CD4-positive, alpha-beta T cell (primary cell): ENCODE measurements around the gene EVA1B. TPM values are rescaled to one million over a fixed set of nuclear protein-coding genes. Genes with fewer than 3 reads are reported as not detected.
A peak's percentile ranks its signal among the peaks of the same experiment; 100 is the strongest.

Source experiments
- ATAC-seq: fragments of 200-7000 bp; cut with Tn5 transposase; one replicate; pipeline ENCODE4 v1.10.0; 2022; ENCODE audit warnings: mild to moderate bottlenecking; ENCODE audit not compliant: poor library complexity
- CTCF ChIA-PET: fragments of 350-600 bp; sonication (Branson Sonifier 250); formaldehyde crosslinking; loops from one replicate; lab custom pipeline; 2021; ENCODE audit warnings: antibody characterized with exemption, inconsistent platforms; lab: Charles Lee
- POLR2A ChIA-PET: fragments of 350-600 bp; sonication (Branson Sonifier 250); formaldehyde crosslinking; loops from one replicate; lab custom pipeline; 2021; ENCODE audit warnings: antibody characterized with exemption, inconsistent platforms; lab: Charles Lee
- DNase-seq, 14 experiments: peaks; one replicate each; pipeline ENCODE4 v3.0.0-alpha.2; 2013 to 2020; ENCODE audit warnings: mixed read lengths in 2 of 14
- H3K27ac ChIP-seq, 2 donors: one replicate each; pipeline versions ENCODE4 v1.5.1 to v1.7.0; 2013; ENCODE audit warnings: low read length in 2 of 2, low read depth in 1 of 2, mild to moderate bottlenecking in 1 of 2
- H3K27me3 ChIP-seq, 2 experiments: 1 replicate in 1 of 2; 2 replicates in 1 of 2; pipeline versions ENCODE4 v1.6.1 to v1.7.0; 2013; ENCODE audit warnings: low read length in 2 of 2, control low read depth in 1 of 2, mild to moderate bottlenecking in 1 of 2, moderate library complexity in 1 of 2; ENCODE audit not compliant: insufficient read depth in 2 of 2, control insufficient read depth in 1 of 2
- H3K36me3 ChIP-seq: one replicate; pipeline ENCODE4 v1.6.1; 2013; ENCODE audit warnings: low read length, control low read depth; ENCODE audit not compliant: insufficient read depth
- H3K4me1 ChIP-seq: one replicate; pipeline ENCODE4 v1.6.1; 2013; ENCODE audit warnings: low read length, control low read depth; ENCODE audit not compliant: insufficient read depth
- H3K4me3 ChIP-seq: one replicate; pipeline ENCODE4 v1.5.1; 2013; ENCODE audit warnings: mild to moderate bottlenecking, low read length, moderate library complexity
- H3K9me3 ChIP-seq, 2 experiments: 1 replicate in 1 of 2; 2 replicates in 1 of 2; pipeline versions ENCODE4 v1.6.1 to v1.7.0; 2013; ENCODE audit warnings: low read length in 2 of 2, mild to moderate bottlenecking in 2 of 2, control low read depth in 1 of 2, moderate library complexity in 1 of 2; ENCODE audit not compliant: control insufficient read depth in 1 of 2, insufficient read depth in 1 of 2
- H3K27ac Mint-ChIP-seq: one replicate; pipeline ENCODE4 v1.8.0; 2020; ENCODE audit warnings: mixed read lengths
- H3K27me3 Mint-ChIP-seq: one replicate; pipeline ENCODE4 v1.8.0; 2021; ENCODE audit warnings: mixed read lengths
- H3K36me3 Mint-ChIP-seq: one replicate; pipeline ENCODE4 v1.8.0; 2021; ENCODE audit warnings: low read depth, mixed read lengths
- H3K4me1 Mint-ChIP-seq: one replicate; pipeline ENCODE4 v1.8.0; 2021; ENCODE audit warnings: low read depth, mixed read lengths
- H3K4me3 Mint-ChIP-seq: one replicate; pipeline ENCODE4 v1.8.0; 2020; ENCODE audit warnings: mild to moderate bottlenecking, mixed read lengths
- H3K9me3 Mint-ChIP-seq: one replicate; pipeline ENCODE4 v1.8.0; 2020; ENCODE audit warnings: mixed read lengths
- CTCF ChIP-seq: fragments of 200-600 bp; IDR thresholded peaks from one replicate; pipeline ENCODE4 v1.8.0; 2022; ENCODE audit warnings: antibody characterized with exemption, mild to moderate bottlenecking
- intact Hi-C, 2 experiments: fragments of 100-400 bp; cut with DNase I in 1 of 2; cut with micrococcal nuclease in 1 of 2; formaldehyde crosslinking; loops; one replicate each; pipeline versions ENCODE4 v1.15.1 to v1.9.0; 2023 to 2025; cut with DNase I, micrococcal nuclease
- total RNA-seq, 174 experiments: library from RNA in 2 of 174; stranded (reverse) in 2 of 174; gene quantifications; one replicate each; pipeline ENCODE4 v1.2.3 and lab custom pipeline; 2021 to 2026

EVA1B gene
- total RNA-seq, 2 experiments from 2014 or later: 1.5 to 1.8 TPM

GRCh38 chr1:36349241-36349671 is 25.8 kb upstream of the EVA1B start:
- Histone ChIP-seq H3K36me3 (peaks cover 71% of the 10 kb centered on the region), H3K9me3 (no peaks in the 10 kb centered on the region), H3K27ac (no peak overlapping the region), H3K4me3 (no peak overlapping the region), H3K4me1 (peaks cover 23% of the 10 kb centered on the region), H3K27me3 (no peaks in the 10 kb centered on the region)
- H3K4me3 Mint-ChIP-seq: no peak overlapping the region
- DNase-seq (peak in 2 of 14 experiments; percentile 39 to 43), ATAC-seq (no peak)
- no peaks in the 10 kb centered on the region for H3K9me3 Mint-ChIP-seq
- intact Hi-C loops: no loop called here
- peaks cover 26% of the 10 kb centered on the region for H3K4me1 Mint-ChIP-seq
- H3K27ac Mint-ChIP-seq: no peak overlapping the region
- H3K36me3 Mint-ChIP-seq: peaks cover 71% of the 10 kb centered on the region
- TF ChIP-seq CTCF: no peak
- CTCF ChIA-PET: no interaction called here
- POLR2A ChIA-PET: interaction anchor here (0.6 to 7.0 kb wide), 4 partner anchors 11 to 379 kb away, joined by 3 to 73 read pairs (median 12); partner anchors contain the start of gene STK40
- no peaks in the 10 kb centered on the region for H3K27me3 Mint-ChIP-seq

- Histone ChIP-seq H3K9me3 (no peaks in the 10 kb centered on the region), H3K27ac (no peak overlapping the region), H3K36me3 (peaks cover 72% of the 10 kb centered on the region), H3K4me1 (peaks cover 36% of the 10 kb centered on the region), H3K27me3 (no peaks in the 10 kb centered on the region), H3K4me3 (no peak overlapping the region)
- ChIA-PET CTCF (no interaction called here), POLR2A (interaction anchor here (0.6 kb wide), 1 partner anchor 21 kb away, joined by 3 read pairs; no protein-coding TSS in a partner anchor)
- Mint-ChIP-seq H3K4me1 (peaks cover 24% of the 10 kb centered on the region), H3K27me3 (no peaks in the 10 kb centered on the region), H3K36me3 (peaks cover 67% of the 10 kb centered on the region), H3K4me3 (no peak overlapping the region), H3K27ac (no peak overlapping the region), H3K9me3 (no peaks in the 10 kb centered on the region)
- no peak for TF ChIP-seq CTCF
- intact Hi-C loops: no loop called here
- DNase-seq (no peak), ATAC-seq (no peak)
These were observed 23.4 kb upstream of the EVA1B start for GRCh38 chr1:36346741-36347370.

- peaks cover 68% of the 10 kb centered on the region for H3K36me3 Mint-ChIP-seq
- no peaks in the 10 kb centered on the region for H3K9me3 Mint-ChIP-seq
- no peak for TF ChIP-seq CTCF
- H3K27ac Mint-ChIP-seq: no peak overlapping the region
- peaks cover 84% of the 10 kb centered on the region for H3K36me3 ChIP-seq
- peaks cover 21% of the 10 kb centered on the region for H3K4me1 ChIP-seq
- ChIA-PET POLR2A (interaction anchor here (0.6 kb wide), 1 partner anchor 53 kb away, joined by 3 read pairs; no protein-coding TSS in a partner anchor), CTCF (no interaction called here)
- intact Hi-C loops: no loop called here
- peaks cover 10% of the 10 kb centered on the region for H3K4me1 Mint-ChIP-seq
- no peaks in the 10 kb centered on the region for H3K9me3 ChIP-seq
- H3K4me3 Mint-ChIP-seq: no peak overlapping the region
- H3K4me3 ChIP-seq: no peak overlapping the region
- no peak overlapping the region for H3K27ac ChIP-seq
- no peaks in the 10 kb centered on the region for H3K27me3 Mint-ChIP-seq
- no peaks in the 10 kb centered on the region for H3K27me3 ChIP-seq
- ATAC-seq (no peak), DNase-seq (no peak)
These were observed 21.9 kb upstream of the EVA1B start for GRCh38 chr1:36345353-36345752.
